Measurements from ENCODE around the gene FGF2.

The FGF2 gene

GRCh38 chr4:122946142-122946541 is 119.5 kb downstream of the FGF2 start:
- no peak for DNase-seq
